Neutrophil (primary cell): ENCODE measurements around the gene RGMA.

Experiments
- H3K27ac ChIP-seq: fragments of 200-600 bp; sonication (generic); 2 replicates; pipeline ENCODE4 v1.5.1; 2016; ENCODE audit warnings: mild to moderate bottlenecking, moderate library complexity
- H3K27me3 ChIP-seq: fragments of 200-600 bp; sonication (generic); 2 replicates; pipeline ENCODE4 v1.6.0; 2016; ENCODE audit warnings: mild to moderate bottlenecking
- H3K36me3 ChIP-seq: fragments of 200-600 bp; sonication (generic); 2 replicates; pipeline ENCODE4 v1.5.1; 2017
- H3K4me1 ChIP-seq, 2 experiments: fragments of 200-600 bp in 1 of 2; sonication (generic) in 1 of 2; 1 replicate in 1 of 2; 2 replicates in 1 of 2; pipeline versions ENCODE4 v1.5.1 to v1.6.1; 2013 to 2016; ENCODE audit warnings: low read depth in 1 of 2, low read length in 1 of 2, mild to moderate bottlenecking in 1 of 2, moderate library complexity in 1 of 2; ENCODE audit not compliant: control insufficient read depth in 1 of 2, insufficient read depth in 1 of 2
- H3K4me3 ChIP-seq, 2 experiments: fragments of 200-600 bp in 1 of 2; sonication (generic) in 1 of 2; 1 replicate in 1 of 2; 2 replicates in 1 of 2; pipeline ENCODE4 v1.5.1; 2013 to 2016; ENCODE audit warnings: low read depth in 1 of 2, low read length in 1 of 2, mild to moderate bottlenecking in 1 of 2, moderate library complexity in 1 of 2
- H3K9me3 ChIP-seq: fragments of 200-600 bp; sonication (generic); 2 replicates; pipeline ENCODE4 v1.5.1; 2016
- CTCF ChIP-seq: fragments of 200-600 bp; sonication (generic); IDR thresholded peaks from 2 replicates; pipeline ENCODE4 v1.5.1; 2016; ENCODE audit warnings: antibody characterized with exemption

Gene RGMA

GRCh38 chr15:92989470-92989869 lies 99.5 kb downstream of the RGMA start:
- TF ChIP-seq CTCF = no peak
- H3K27me3 ChIP-seq = no peaks in the 10 kb centered on the region
- no peaks in the 10 kb centered on the region for H3K9me3 ChIP-seq
- no peak overlapping the region for H3K27ac ChIP-seq
- H3K36me3 ChIP-seq = peaks cover 97% of the 10 kb centered on the region
- no peak overlapping the region for H3K4me3 ChIP-seq
- H3K4me1 ChIP-seq = no peaks in the 10 kb centered on the region
